HG03175 (cell line): Measurements from ENCODE around the gene EXOC6.
A peak's percentile ranks its signal among the peaks of the same experiment; 100 is the strongest.
"Not testable (repeated sequence)": the region's sequence is repeated elsewhere in the genome, so short reads cannot be mapped to it uniquely, and the experiment has no call there.

ENCODE experiments used
- ATAC-seq: cut with Tn5 transposase; IDR thresholded peaks from one replicate; pipeline ENCODE4 v1.9.1; 2021; ENCODE audit warnings: mild to moderate bottlenecking, moderate library complexity; ENCODE audit not compliant: unreplicated experiment

Gene EXOC6

DNA sequence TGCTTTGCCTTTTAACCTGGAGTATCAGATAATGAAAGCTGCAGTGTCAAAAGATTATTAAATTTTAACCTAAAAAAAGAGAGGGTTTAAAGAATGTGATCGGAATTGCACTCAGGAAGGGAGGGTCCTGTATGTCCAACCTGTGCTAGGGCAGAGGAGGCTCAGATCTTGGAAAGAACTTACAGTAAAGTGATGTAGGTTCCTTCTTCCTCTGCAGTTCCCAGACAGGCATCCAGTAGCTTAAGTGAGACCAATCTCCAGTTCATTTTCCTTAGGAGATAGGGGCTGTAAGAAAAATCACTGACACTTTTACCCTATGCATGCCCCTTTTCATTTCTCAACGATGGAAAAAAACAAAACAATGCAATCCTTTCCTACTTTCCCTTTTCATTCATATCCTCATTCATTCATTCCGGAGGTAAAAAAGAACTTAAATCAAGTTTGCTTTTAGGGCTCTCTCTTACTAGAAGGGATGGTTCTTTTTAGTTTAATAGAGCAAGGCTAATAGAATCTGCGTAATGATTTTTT, 28.3 kb downstream of the EXOC6 start:
- no peak for ATAC-seq

DNA sequence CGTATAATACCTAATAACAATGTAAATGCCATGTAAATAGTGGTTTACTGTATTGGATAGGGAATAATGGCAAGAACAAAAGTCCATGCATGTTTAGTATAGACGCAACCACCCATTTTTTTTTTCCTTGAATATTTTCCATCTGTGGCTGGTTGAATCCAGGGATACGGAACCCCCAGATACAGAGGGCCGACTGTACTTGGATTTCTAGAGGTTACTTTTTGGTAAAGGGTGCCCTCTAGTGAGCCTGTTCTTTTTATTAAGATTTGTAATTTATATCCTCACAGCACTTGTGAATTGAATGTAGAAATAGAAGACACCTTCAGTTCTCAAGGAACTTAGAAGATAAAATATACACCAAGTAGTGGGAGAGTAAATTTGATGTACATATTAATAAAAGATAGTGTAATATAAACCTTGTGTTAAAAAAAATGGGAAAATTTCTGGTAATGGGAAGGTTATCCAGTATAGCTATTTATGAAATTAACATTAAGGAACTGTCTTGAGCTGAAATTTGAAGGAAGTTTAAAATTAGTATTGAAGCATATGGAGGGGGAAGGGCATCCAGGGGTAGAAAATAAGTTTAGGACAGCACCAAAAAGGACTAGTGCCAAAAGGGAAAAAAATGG, 32.0 kb downstream of the EXOC6 start:
- ATAC-seq, result no peak

DNA sequence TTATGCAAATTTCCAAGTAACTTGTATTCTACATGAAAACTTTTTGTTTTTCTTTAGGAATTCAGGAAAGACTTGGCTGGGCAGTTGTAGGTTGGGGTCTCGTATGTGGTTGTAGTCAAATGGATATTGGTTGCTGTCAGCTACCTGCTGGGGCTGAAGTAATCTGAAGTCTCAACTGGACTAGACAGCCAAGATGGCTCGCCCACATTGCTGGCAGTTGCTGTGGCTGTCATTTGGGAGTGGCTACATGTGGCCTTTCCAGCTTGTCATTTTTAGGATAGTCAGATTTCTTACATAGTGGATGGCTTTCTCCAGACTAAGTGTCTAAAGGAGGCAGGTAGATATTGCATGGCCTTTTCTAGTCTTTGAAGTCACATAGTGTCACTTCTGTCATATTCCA, 32.6 kb downstream of the EXOC6 start:
- ATAC-seq, result no peak

DNA sequence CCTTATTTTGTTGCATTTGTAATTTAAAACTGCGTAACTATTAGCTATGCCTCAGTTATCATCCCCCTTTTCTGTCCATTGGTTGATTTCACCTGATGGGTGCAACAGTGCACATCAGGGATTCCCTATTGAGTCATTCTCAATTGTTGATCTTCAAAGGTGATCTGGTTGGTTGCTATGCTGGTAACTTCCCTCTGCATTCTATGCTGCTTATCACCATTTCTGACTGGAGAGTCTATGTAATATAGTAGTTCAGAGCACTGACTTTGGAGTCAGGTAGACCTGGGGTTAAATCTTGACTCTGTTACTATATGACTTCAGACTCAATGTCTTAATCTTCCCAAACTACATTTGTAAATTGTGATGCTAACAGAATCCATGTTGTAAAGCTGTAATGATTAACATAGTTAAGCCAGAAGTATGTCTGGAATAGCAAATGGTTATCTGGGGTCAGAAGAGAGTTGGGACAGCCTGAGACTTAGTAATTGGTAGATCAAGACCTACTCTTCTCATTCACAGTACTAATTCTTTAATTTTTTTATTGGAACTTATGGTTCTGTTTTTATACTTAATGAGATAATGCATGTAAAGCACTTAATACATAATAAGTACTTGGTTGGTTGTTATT, 38.1 kb downstream of the EXOC6 start:
- ATAC-seq, result no peak

DNA sequence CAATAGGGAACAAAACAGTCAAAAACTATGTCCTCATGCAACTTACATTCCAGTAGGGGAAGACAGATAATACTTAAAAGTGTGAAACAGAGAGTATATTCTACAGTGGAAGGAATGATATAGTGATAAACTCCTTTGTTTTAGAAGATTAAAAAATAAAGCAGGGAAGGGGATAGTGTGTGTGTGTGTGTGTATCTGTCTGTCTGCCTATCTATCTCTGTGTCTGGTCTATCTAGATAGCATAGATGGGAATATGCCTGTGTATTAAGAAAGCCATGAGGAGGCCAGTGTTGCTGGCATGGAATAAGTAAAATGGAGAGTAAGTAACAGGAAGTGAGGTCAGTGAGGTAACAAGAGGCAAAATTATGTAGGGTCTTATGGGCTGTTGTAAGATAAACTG, 42.2 kb downstream of the EXOC6 start:
- ATAC-seq, result no peak

DNA sequence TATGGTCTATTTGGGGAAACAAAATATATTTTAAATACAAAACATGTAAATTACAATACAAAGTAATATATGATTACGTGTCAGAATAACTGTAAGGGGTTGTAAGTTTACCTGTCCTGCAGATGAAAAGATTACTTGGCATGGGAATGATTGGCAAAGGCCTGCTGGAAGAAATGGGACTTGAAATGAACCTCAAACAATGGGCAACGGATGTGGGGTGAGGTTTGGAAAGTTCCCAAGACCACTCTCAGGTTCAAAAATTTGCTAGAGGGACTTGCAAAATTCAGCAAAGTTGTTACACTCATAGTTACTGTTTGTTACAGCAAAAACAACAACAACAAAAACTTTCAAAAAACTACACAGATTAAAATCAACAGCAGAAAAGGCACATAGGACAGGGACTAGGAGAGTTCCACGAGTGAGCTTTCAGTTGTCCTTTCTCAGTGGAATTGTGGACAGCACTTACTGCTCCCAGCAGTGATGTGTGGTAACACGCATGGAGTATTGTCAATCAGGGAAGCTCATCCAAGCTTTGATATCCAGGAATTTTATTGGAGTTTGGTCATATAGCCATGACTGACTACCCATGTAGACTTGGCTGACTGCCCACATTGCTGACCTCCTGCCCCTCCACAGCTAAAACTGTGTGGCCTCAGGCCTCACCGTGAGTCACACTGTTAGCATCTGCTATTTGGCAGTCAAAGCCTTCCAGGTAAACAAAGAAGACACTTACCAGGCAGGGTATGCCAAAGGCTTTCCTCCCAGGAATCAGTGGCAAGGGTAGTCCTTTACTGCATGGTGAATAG, 43.8 kb downstream of the EXOC6 start:
- no peak for ATAC-seq

DNA sequence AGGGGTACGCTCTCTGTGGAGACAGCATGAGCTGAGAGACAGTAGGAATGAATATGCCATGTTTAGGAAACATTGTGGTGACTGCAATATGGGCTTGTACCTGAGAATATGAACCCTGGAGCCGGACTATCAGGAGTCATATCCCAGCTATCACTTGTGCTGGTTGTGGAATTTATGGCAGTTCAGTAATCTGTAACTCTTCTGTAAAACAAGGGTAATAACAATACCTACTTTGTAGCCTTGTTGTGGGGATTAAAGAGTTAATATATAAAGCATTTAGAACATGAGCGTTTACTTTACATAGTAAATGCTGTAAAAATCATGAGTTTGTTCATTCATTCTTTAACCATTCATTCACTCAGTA, 44.4 kb downstream of the EXOC6 start:
- no peak for ATAC-seq

DNA sequence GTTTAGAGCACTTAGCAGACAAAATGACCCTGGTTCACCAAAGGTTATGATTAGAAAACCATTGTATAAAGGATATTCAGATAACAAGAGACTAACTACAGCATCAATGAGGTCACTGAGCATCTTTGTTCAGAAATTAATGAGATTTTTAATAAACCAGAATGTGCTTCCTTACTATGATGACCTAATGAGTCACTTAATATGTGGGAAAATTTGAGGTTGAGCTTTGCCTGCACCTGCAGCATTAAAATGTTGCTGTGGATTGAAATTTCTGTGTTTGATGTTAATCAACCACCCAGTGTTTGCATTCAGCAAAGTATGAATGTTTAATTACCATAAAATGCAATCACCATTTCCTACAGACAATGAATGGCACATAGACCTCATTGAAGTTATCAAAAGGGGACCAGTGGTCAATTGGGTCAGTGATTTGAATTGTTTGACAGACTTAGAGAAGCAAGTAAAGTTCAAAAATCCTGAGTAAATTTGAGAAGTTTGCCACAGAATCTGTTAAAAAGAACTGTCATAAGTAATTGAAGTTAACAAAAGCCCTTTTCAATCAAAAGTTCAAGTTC, 45.8 kb downstream of the EXOC6 start:
- ATAC-seq, result no peak

DNA sequence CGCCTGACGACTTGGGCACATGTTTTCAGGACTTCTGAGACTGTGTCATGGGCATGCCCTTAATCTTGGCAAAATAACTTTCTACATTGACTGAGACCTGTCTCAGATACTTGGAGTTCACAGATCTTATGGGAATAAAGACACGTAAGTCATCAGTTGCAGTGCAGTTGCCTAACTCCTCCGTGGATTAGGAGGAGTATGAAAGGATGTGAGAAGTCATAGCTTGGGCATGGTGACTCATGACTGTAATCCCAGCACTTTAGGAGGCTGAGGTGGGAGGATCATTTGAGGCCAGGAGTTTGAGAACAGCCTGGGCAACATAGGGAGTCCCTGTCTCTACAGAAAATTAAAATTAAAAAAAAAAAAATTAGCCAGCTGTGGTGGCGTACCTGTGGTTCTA, 49.6 kb downstream of the EXOC6 start:
- ATAC-seq, result no peak

DNA sequence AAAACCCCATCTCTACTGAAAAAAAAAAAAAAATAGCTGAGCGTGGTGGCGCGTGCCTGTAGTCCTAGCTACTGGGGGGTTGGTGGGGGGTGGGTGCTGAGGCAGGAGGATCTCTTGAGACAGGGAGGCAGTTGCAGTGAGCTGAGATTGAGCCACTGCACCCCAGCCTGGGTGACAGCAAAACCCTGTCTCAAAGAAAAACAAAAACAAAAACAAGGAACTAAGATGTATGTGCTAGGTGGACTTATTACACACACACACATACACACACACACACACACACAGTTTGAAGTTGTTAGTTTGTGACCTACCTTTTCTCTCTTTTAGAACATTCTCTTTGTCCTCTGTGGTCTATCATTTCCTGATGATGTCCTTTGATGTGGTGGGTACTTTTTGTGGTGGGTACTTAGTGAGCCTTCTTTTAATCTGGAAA, 53.5 kb downstream of the EXOC6 start:
- no peak for ATAC-seq

DNA sequence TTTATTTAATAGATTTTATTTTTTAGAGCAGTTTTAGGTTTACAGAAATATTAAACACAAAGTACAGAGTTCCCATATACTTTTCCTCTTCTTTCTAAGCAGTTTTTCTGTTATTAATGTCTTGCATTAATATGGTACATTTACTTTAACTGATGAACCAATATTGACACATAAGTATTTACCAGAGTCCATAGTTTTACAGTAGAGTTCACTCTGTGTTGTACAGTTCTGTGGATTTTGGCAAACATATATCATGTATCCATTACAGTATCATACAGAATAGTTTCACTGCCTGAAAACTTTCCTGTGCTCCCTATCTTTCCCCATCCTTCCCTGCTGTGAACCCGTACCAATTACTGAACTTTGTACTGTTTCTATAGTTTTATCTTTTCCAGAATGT, 55.3 kb downstream of the EXOC6 start:
- no peak for ATAC-seq

DNA sequence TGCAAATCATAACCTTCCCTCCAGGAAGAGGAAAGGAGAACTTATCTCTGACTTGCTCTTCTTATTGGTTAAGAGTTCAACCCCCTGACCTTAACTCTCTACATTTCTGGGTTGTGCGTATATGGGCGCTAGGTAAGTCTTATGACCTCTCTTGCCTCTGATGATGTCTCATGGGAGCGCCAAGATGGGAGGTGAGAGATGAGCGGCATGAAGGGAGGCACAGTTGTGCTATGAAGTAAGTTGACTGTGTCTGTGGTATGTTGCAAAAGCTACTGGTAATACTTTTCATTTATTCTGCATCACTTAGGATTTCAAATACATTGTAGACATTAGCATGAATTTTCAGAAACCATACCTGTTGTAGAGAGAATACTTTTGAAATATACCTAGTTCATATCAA, 59.0 kb downstream of the EXOC6 start:
- ATAC-seq, result no peak

DNA sequence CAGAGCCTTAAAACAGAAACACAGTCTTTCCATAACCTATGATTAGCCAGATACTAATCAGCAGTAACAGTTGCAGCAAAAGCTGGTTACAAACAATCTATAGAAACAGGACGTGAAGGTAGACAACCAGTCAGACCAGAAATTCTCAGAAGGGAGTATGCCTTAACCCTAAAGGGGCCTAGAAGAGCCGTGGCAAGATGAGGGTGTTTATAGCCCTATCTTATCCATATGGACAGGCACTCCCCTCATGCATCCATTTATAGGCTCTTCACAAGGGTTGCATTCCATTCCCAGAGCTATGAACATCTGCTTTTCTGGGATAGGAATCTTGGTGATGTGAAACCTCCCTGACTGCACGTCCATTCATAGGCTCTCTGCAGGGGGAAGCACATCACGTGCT, 64.3 kb downstream of the EXOC6 start:
- ATAC-seq, result not testable (repeated sequence)

DNA sequence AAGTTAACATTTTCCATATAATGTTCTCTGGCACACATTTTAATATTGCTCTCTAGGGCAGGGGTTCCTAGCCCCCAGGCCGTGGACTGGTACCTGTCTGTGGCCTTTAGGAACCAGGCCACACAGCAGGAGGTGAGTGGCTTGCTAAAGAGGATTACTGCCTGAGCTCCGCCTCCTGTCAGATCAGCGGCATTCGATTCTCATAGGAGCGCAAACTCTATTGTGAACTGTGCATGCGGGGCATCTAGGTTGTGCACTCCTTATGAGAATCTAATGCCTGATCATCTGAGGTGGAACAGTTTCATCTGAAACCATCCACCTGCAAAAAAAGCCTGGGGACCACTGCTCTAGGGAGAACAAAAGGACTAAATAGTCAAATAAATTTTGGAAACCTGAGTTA, 65.7 kb downstream of the EXOC6 start:
- no peak for ATAC-seq

DNA sequence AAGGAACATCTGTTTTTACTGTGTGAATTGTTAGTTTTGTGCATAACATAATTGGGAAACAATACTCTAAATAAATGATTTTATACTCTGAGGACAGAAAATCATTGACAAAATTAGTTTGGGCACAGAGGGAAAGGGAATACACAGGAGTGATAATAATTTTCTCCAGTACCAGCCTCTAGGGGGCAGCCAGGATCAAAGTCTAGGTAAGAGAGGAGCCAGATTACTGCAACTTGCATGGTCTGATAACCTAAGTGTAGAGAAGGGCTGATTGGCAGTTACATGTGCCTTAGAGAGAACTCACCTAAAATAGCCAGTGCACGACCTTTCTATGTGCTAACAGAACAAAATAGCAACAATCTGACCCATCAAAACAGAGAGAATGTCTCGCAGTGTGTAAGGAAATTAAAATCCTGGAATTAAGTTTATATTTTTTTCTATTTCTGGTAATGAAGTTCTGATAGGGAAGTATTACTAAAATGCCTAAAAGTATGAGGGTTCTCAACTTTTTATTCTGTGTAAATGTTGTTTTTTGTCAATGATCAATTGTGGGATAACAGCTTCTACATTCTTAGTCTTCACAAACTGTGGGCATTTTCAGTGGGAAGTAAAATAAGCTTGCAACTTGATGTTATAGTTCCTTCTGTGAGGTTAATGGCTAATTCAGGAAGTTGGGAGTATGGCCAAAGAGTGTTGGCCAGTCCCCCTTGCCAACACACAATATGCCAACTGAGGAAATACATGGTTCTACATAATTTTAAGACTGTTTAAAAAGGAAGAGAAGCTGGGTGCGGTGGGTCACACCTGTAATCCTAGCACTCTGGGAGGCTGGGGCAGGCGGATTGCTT, 66.4 kb downstream of the EXOC6 start:
- peak; percentile 82 for ATAC-seq

DNA sequence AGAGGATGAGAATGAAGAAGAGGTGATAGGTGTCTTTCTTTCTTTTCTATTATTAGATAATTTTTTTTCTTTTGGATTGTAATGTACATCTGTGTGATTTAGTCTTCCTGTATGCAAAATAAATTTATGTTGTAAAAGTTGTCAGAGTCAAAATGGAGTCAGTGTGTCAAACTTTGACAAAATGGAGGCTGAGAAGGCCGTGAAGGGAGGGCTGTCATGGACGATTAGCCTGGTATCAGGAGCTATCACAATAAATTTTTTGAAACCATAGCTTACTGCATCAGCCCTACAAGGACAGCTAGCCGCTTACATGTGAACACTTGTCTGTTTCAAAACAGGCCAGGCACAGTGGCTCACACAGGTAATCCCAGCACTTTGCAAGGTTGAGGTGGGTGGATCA, 67.6 kb downstream of the EXOC6 start:
- ATAC-seq, result no peak

DNA sequence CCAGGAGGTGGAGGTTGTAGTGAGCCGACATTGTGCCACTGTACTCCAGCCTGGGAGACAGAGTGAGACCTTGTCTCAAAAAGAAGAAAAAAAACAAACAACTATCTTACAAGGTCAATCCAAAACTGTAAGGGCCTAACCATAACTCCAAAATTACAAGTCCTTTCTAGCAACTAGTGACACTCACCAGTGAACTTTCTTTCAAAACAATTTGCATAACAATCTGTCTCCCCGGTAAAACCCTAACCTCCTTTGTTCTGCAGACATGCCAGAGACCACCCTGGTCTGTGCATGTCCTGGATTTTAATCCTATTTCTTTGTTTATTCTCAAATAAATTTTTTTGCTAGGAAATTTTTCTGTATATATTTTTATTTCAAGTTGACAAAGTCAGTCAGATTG, 68.1 kb downstream of the EXOC6 start:
- no peak for ATAC-seq

DNA sequence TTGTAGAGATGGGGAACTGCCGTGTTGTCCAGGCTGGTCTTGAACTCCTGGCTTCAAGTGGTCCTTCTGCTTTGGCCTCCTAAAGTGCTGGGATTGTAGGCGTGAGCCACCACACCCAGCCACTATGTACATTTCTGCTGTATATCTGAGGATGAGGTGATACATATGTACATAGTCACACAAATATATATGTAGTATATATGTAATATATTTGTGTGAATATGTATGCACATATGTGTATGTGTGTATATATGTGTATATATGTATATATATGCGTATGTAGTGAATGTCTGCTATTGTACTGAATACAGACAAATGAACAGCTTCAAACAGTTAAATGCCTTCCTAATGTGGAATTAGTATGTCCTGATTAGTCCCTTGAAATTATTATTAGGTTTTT, 70.3 kb downstream of the EXOC6 start:
- ATAC-seq, result no peak

DNA sequence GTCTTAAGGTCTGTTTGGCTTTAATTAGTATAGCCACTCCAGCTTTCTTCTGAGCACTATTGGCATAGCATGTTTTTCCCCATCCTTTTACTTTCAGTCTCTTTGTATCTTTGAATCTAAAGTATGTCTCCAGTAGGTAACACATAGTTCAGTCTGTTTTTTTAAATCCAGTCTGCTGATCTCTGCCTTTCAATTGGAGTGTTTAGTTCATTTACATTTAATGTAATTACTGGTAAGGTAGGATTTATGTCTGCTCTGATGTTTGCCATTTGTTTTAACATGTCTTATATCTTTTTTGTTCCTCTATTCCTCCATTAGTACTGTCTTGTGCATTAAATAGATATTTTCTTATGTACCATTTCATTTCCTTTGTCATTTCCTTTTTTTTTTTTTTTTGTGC, 72.5 kb downstream of the EXOC6 start:
- ATAC-seq, result no peak

DNA sequence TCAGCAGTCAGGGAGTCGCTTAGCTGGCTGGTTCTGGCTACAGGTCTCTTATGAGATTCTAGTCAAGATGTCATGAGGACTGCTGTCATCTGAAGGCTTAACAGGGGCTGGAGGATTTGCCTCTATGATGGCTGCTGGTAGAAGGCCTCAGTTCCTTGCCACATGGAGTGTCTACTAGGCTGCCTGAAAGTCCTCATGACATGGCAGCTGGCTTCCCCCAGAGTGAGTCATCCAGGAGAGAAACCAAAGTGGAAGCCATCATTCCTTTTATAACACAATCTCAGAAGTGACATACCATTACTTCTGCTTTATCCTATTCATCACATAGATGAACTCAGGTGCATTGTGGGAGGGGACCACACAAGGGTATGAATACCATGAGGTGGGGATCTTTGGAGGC, 75.1 kb downstream of the EXOC6 start:
- no peak for ATAC-seq

DNA sequence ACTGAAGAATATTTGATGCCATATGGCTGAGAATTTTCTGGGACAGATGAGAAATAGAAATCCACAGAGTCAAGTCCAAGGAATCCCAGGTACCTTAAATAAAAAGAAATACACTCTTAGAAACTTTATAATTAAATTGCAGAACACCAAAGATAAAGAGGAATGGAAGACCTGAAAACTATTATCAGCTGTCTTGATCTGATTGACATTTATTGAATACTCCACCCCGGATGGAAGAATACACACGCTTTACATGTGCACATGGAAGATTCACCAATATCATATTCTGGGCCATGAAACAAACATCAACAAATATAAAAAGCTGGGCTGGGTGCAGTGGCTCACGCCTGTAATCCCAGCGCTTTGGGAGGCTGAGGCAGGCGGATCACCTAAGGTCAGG, 81.6 kb downstream of the EXOC6 start:
- ATAC-seq, result no peak
